ENCODE data around the gene ARL8B. TPM values are rescaled to one million over a fixed set of nuclear protein-coding genes. Genes with fewer than 3 reads are reported as not detected.

ARL8B gene
- total and polyA plus RNA-seq, 7 donors: 35.1 to 266 (median 141) TPM

GRCh38 chr3:5201536-5201935, 79.4 kb downstream of the ARL8B start:
- no peak for TF ChIP-seq CTCF (IDR thresholded peaks at IDR 0.05)
- WGBS, 3 donors: 87 to 89% (median 88%) methylated on average over 6 of the region's 6 CpGs
- Histone ChIP-seq H3K4me1 (peaks cover 6% of the 10 kb centered on the region), H3K4me3 (no peak overlapping the region), H3K27me3 (ENCODE audit: insufficient read depth in 3 of 3, low read length in 2 of 3) (no peaks in the 10 kb centered on the region), H3K27ac (no peak overlapping the region), H3K36me3 (ENCODE audit: insufficient read depth in 1 of 2, low read depth in 1 of 2) (peaks cover 12 to 80% of the 10 kb centered on the region in 2 donors), H3K9me3 (no peaks in the 10 kb centered on the region)
- intact Hi-C loops (cut with DNase I): no loop called here
- no peak for ATAC-seq
- DNase-seq: no peak

- no peak for DNase-seq
- Histone ChIP-seq H3K4me3 (no peak overlapping the region), H3K4me1 (peaks cover 2% of the 10 kb centered on the region), H3K9me3 (no peaks in the 10 kb centered on the region), H3K27ac (no peak overlapping the region), H3K36me3 (ENCODE audit: insufficient read depth in 1 of 2, low read depth in 1 of 2) (peaks cover 16 to 86% of the 10 kb centered on the region in 2 donors), H3K27me3 (ENCODE audit: insufficient read depth in 3 of 3, low read length in 2 of 3) (no peaks in the 10 kb centered on the region)
- intact Hi-C loops (cut with DNase I): no loop called here
- ATAC-seq: peak in 1 of 4 donors; percentile 35
- no peak for TF ChIP-seq CTCF (IDR thresholded peaks at IDR 0.05)
- WGBS, 3 donors: 90 to 97% (median 96%) methylated on average over 2 of the region's 2 CpGs
These were observed 80.1 kb downstream of the ARL8B start for GRCh38 chr3:5202222-5202621.

- WGBS, 3 donors: 82 to 92% (median 83%) methylated on average over 7 of the region's 7 CpGs
These were observed 83.3 kb downstream of the ARL8B start for GRCh38 chr3:5205165-5205941.

GRCh38 chr3:5210926-5211325, 88.8 kb downstream of the ARL8B start:
- TF ChIP-seq CTCF (IDR thresholded peaks at IDR 0.05): no peak
- Histone ChIP-seq H3K27me3 (ENCODE audit: insufficient read depth in 3 of 3, low read length in 2 of 3) (no peaks in the 10 kb centered on the region), H3K9me3 (no peaks in the 10 kb centered on the region), H3K4me3 (no peak overlapping the region), H3K36me3 (ENCODE audit: insufficient read depth in 1 of 2, low read depth in 1 of 2) (peaks cover 32 to 100% of the 10 kb centered on the region in 2 donors), H3K4me1 (no peaks in the 10 kb centered on the region), H3K27ac (no peak overlapping the region)
- no peak for ATAC-seq
- WGBS, 3 donors: 95 to 98% (median 97%) methylated on average over 5 of the region's 5 CpGs
- intact Hi-C loops (cut with DNase I): no loop called here
- no peak for DNase-seq

More at GRCh38 chr3:5205165-5205941, 83.3 kb downstream of the ARL8B start:
- H3K27ac ChIP-seq: no peak overlapping the region
- no peak overlapping the region for H3K4me3 ChIP-seq
- H3K27me3 ChIP-seq (ENCODE audit: insufficient read depth in 3 of 3, low read length in 2 of 3): no peaks in the 10 kb centered on the region
- intact Hi-C loops (cut with DNase I): no loop called here
- H3K4me1 ChIP-seq: no peaks in the 10 kb centered on the region
- H3K36me3 ChIP-seq (ENCODE audit: insufficient read depth in 1 of 2, low read depth in 1 of 2): peaks cover 23 to 100% of the 10 kb centered on the region in 2 donors
- no peak for TF ChIP-seq CTCF (IDR thresholded peaks at IDR 0.05)
- ATAC-seq: peak in 1 of 4 donors; percentile 44
- no peaks in the 10 kb centered on the region for H3K9me3 ChIP-seq
- no peak for DNase-seq
